Hepatocyte (in vitro differentiated cells): Measurements from ENCODE around the gene ERBB4. TPM values are rescaled to one million over a fixed set of nuclear protein-coding genes. Genes with fewer than 3 reads are reported as not detected.

Experiments
- DNase-seq: peaks from one replicate; pipeline ENCODE4 v3.0.0-alpha.2; 2016; ENCODE audit warnings: low spot score
- H2AFZ ChIP-seq: fragments of 200-600 bp; sonication (generic); 2 replicates; pipeline ENCODE4 v1.6.0; 2016; ENCODE audit warnings: antibody characterized with exemption, mild to moderate bottlenecking
- H3K27ac ChIP-seq: fragments of 200-600 bp; sonication (generic); 2 replicates; pipeline ENCODE4 v1.5.1; 2016; ENCODE audit warnings: mild to moderate bottlenecking
- H3K27me3 ChIP-seq: fragments of 200-600 bp; sonication (generic); 2 replicates; pipeline ENCODE4 v1.6.1; 2016
- H3K36me3 ChIP-seq: fragments of 200-600 bp; sonication (generic); replicated peaks from 2 replicates; pipeline ENCODE4 v1.5.1; 2016; ENCODE audit warnings: low read depth; ENCODE audit not compliant: insufficient read depth
- H3K4me1 ChIP-seq: fragments of 200-600 bp; sonication (generic); 2 replicates; pipeline ENCODE4 v1.5.1; 2016; ENCODE audit warnings: mild to moderate bottlenecking, moderate library complexity; ENCODE audit not compliant: insufficient read depth
- H3K4me2 ChIP-seq: fragments of 200-600 bp; sonication (generic); 2 replicates; pipeline ENCODE4 v1.6.0; 2016
- H3K4me3 ChIP-seq: fragments of 200-600 bp; sonication (generic); 2 replicates; pipeline ENCODE4 v1.5.1; 2016; ENCODE audit warnings: mild to moderate bottlenecking
- H3K79me2 ChIP-seq: fragments of 200-600 bp; sonication (generic); 2 replicates; pipeline ENCODE4 v1.6.0; 2017; ENCODE audit warnings: mild to moderate bottlenecking
- H3K9me2 ChIP-seq: fragments of 200-600 bp; sonication (generic); replicated peaks from 2 replicates; pipeline ENCODE4 v1.6.0; 2017; ENCODE audit warnings: mild to moderate bottlenecking; ENCODE audit not compliant: insufficient read depth
- H3K9me3 ChIP-seq: fragments of 200-600 bp; sonication (generic); 2 replicates; pipeline ENCODE4 v1.5.1; 2016; ENCODE audit warnings: low read depth, mild to moderate bottlenecking
- H4K20me1 ChIP-seq: fragments of 200-600 bp; sonication (generic); 2 replicates; pipeline ENCODE4 v1.6.0; 2016; ENCODE audit warnings: mild to moderate bottlenecking; ENCODE audit not compliant: insufficient read depth, poor library complexity, severe bottlenecking
- CTCF ChIP-seq: fragments of 200-600 bp; sonication (generic); IDR thresholded peaks from 2 replicates; pipeline ENCODE4 v1.5.1; 2016; ENCODE audit warnings: antibody characterized with exemption, mild to moderate bottlenecking; ENCODE audit not compliant: poor library complexity
- EZH2 ChIP-seq: fragments of 200-600 bp; sonication (generic); IDR thresholded peaks from 2 replicates; pipeline ENCODE4 v1.6.1; 2016; ENCODE audit warnings: antibody characterized with exemption, mild to moderate bottlenecking, borderline replicate concordance
- EZH2phosphoT487 ChIP-seq: fragments of 200-600 bp; sonication (generic); IDR thresholded peaks from one replicate; pipeline ENCODE4 v1.6.1; 2018; ENCODE audit warnings: antibody characterized with exemption, mild to moderate bottlenecking, low read depth, moderate library complexity; ENCODE audit not compliant: unreplicated experiment, severe bottlenecking
- WGBS: methylation state at CpG from one replicate; pipeline ENCODE4 v1.1.6; 2016; ENCODE audit warnings: low lambda C conversion rate; ENCODE audit errors: missing lambda C conversion rate; 5-methylcytosine and 5-hydroxymethylcytosine counted together
- polyA plus RNA-seq: library from polyadenylated mRNA; unstranded; fragments of >200 nt; fragmentation: Nextera tagmentation; extraction: Ambion mirVana; gene quantifications from 2 replicates; pipeline ENCODE4 v1.2.1, GENCODE V29; 2016
- total RNA-seq: library from RNA; depleted of rRNA; stranded (reverse); fragments of >200 nt; gene quantifications from 2 replicates; pipeline ENCODE4 v1.2.3, GENCODE V29; 2014

Gene ERBB4
- total and polyA plus RNA-seq, 2 experiments from 2014 or later = 3.4 to 3.9 TPM

DNA sequence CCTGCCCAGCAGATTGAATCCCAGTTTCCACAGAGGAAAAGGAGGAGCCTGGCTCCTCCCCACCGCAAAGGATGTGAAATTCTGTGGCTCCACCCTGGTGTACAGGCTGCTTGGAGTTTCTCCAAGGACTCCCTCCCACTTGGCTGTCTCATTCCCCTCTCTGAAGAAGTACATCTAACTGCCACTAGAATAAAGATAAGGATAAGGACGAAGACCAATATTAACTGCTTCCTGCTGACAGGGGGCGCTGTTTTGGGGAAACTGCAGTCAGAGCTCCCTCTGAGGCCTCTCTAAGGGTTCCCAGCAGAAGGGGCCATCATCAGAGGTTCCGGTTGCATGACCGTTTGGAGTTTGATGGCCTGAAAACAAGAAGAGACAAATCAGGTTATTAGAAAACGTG is 1191.3 kb downstream of the ERBB4 start:
- Histone ChIP-seq H3K4me1 (no peaks in the 10 kb centered on the region), H3K4me3 (no peak overlapping the region), H4K20me1 (no peaks in the 10 kb centered on the region), H3K9me3 (no peaks in the 10 kb centered on the region), H3K36me3 (no peaks in the 10 kb centered on the region), H3K4me2 (no peak overlapping the region), H3K79me2 (no peaks in the 10 kb centered on the region), H2AFZ (no peak overlapping the region), H3K27me3 (no peaks in the 10 kb centered on the region), H3K27ac (no peak overlapping the region), H3K9me2 (no peaks in the 10 kb centered on the region)
- DNase-seq = no peak
- TF ChIP-seq CTCF (no peak), EZH2 (no peak), EZH2phosphoT487 (no peak)
- WGBS = 77% methylated on average over 6 of the region's 6 CpGs

- Histone ChIP-seq H3K36me3 (no peaks in the 10 kb centered on the region), H3K27me3 (no peaks in the 10 kb centered on the region), H3K4me2 (no peak overlapping the region), H3K4me1 (no peaks in the 10 kb centered on the region), H3K4me3 (no peak overlapping the region), H3K9me3 (no peaks in the 10 kb centered on the region), H3K27ac (no peak overlapping the region), H3K79me2 (no peaks in the 10 kb centered on the region), H4K20me1 (no peaks in the 10 kb centered on the region), H2AFZ (no peak overlapping the region), H3K9me2 (no peaks in the 10 kb centered on the region)
- DNase-seq = no peak
- no peak for TF ChIP-seq EZH2
- TF ChIP-seq EZH2phosphoT487 = no peak
- no peak for TF ChIP-seq CTCF
Measured at GRCh38 chr2:211344289-211344688, 1194.3 kb downstream of the ERBB4 start.

GRCh38 chr2:211333377-211333776 is 1205.2 kb downstream of the ERBB4 start:
- H3K9me2 ChIP-seq = no peaks in the 10 kb centered on the region
- no peaks in the 10 kb centered on the region for H3K36me3 ChIP-seq
- H3K4me1 ChIP-seq = no peaks in the 10 kb centered on the region
- no peak overlapping the region for H3K4me3 ChIP-seq
- no peaks in the 10 kb centered on the region for H4K20me1 ChIP-seq
- no peak for DNase-seq
- no peaks in the 10 kb centered on the region for H3K79me2 ChIP-seq
- no peak overlapping the region for H3K27ac ChIP-seq
- no peaks in the 10 kb centered on the region for H3K9me3 ChIP-seq
- H3K27me3 ChIP-seq = no peaks in the 10 kb centered on the region
- H3K4me2 ChIP-seq = no peak overlapping the region
- WGBS = 5% methylated on average over 1 of the region's 1 CpG
- H2AFZ ChIP-seq = no peak overlapping the region
- TF ChIP-seq EZH2phosphoT487 (no peak), CTCF (no peak), EZH2 (no peak)

DNA sequence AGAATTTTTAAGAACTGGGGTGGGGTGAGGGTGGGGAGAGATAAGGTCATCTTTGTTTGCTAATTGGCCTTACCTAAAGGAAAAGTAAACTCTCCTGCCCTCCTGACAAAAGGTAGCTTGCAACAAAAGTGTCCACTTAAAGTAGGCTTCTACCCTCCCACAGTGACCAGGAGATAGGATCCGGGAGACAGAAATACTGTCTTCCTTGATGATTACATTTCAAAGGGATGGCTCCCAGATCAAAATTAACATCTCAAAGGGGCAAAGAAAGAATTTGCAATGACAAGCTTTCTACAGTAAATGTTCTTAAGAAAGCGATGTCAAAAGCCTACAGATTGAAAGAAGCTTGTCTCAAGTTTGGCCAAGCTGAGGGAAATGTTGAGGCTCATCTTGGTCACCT is 1206.9 kb downstream of the ERBB4 start:
- H3K4me2 ChIP-seq = no peak overlapping the region

More for the DNA sequence above, 1206.9 kb downstream of the ERBB4 start:
- H3K79me2 ChIP-seq = no peaks in the 10 kb centered on the region
- H3K36me3 ChIP-seq = no peaks in the 10 kb centered on the region
- no peak for DNase-seq
- no peak overlapping the region for H2AFZ ChIP-seq
- 31% methylated on average over 2 of the region's 2 CpGs for WGBS
- H3K27ac ChIP-seq = no peak overlapping the region
- H3K4me3 ChIP-seq = no peak overlapping the region
- H3K9me3 ChIP-seq = no peaks in the 10 kb centered on the region
- no peaks in the 10 kb centered on the region for H3K4me1 ChIP-seq
- H4K20me1 ChIP-seq = no peaks in the 10 kb centered on the region
- H3K27me3 ChIP-seq = no peaks in the 10 kb centered on the region
- H3K9me2 ChIP-seq = no peaks in the 10 kb centered on the region
- no peak for TF ChIP-seq EZH2
- no peak for TF ChIP-seq CTCF
- no peak for TF ChIP-seq EZH2phosphoT487
